Measurements from ENCODE around the gene EFEMP2. TPM values are rescaled to one million over a fixed set of nuclear protein-coding genes. Genes with fewer than 3 reads are reported as not detected.
A peak's percentile ranks its signal among the peaks of the same experiment; 100 is the strongest.

Gene EFEMP2
- total and polyA plus RNA-seq, 2 donors (not counting 1 experiment from before 2014, with no cell fraction given): 74.0 to 161 TPM

DNA sequence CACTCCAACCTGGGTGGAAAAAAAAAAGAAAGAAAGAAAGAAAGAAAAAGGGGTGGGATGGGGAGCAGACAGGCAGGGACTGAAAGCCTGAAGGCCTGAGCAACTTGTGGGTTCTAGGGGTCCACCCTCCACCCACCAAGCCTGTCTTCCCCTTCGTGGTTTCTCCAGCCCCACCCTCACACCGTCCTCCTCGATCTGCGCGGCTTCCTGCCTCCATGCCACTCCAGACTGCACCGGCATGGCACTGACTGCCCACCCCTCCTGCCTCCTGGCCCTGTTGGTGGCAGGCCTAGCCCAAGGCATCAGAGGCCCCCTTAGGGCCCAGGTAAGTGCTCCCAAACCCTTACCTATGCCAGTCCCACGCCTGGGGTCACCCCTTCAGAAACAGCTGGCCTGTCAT lies 7.0 kb upstream of the EFEMP2 start, which contains the start of gene CTSW:
Gene CTSW, plus strand, starts transcription at position 221 of the 400 bp plus-strand sequence. Its CDS starts 18 bp downstream, at position 239.
- no peaks in the 10 kb centered on the region for H3K27me3 ChIP-seq (ENCODE audit: control insufficient read depth, insufficient read depth, low read length)
- peaks cover 24% of the 10 kb centered on the region for H3K36me3 ChIP-seq (ENCODE audit: control insufficient read depth, insufficient read depth, low read length)
- no peaks in the 10 kb centered on the region for H3K9me3 ChIP-seq (ENCODE audit: control insufficient read depth, insufficient read depth, low read depth, low read length)
- TF ChIP-seq, protein P1, sequence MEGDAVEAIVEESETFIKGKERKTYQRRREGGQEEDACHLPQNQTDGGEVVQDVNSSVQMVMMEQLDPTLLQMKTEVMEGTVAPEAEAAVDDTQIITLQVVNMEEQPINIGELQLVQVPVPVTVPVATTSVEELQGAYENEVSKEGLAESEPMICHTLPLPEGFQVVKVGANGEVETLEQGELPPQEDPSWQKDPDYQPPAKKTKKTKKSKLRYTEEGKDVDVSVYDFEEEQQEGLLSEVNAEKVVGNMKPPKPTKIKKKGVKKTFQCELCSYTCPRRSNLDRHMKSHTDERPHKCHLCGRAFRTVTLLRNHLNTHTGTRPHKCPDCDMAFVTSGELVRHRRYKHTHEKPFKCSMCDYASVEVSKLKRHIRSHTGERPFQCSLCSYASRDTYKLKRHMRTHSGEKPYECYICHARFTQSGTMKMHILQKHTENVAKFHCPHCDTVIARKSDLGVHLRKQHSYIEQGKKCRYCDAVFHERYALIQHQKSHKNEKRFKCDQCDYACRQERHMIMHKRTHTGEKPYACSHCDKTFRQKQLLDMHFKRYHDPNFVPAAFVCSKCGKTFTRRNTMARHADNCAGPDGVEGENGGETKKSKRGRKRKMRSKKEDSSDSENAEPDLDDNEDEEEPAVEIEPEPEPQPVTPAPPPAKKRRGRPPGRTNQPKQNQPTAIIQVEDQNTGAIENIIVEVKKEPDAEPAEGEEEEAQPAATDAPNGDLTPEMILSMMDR (conservative IDR thresholded peaks at IDR 0.05 in 1 of 2, IDR thresholded peaks at IDR 0.05 in 1 of 2; ENCODE audit: low read depth in 1 of 2, low read length in 2 of 2): no peak
- TF ChIP-seq EZH2 (IDR thresholded peaks at IDR 0.05; ENCODE audit: low read length, missing control alignments): no peak
- no peak within 1 kb of the TSS for H3K4me2 ChIP-seq (ENCODE audit: extremely low read depth, insufficient read depth, low read length)
- H4K20me1 ChIP-seq (ENCODE audit: control insufficient read depth, extremely low read depth, insufficient read depth, low read length): no peaks in the 10 kb centered on the region
- no peaks in the 10 kb centered on the region for H3K79me2 ChIP-seq (ENCODE audit: control insufficient read depth, insufficient read depth, low read length)
- H3K9ac ChIP-seq (ENCODE audit: insufficient read depth, low read length): no peak within 1 kb of the TSS
- H2AFZ ChIP-seq (ENCODE audit: low read length): no peak within 1 kb of the TSS
- H3K27ac ChIP-seq (ENCODE audit: insufficient read depth, low read length): no peak within 1 kb of the TSS
- no peaks in the 10 kb centered on the region for H3K4me1 ChIP-seq (ENCODE audit: control insufficient read depth, extremely low read depth, insufficient read depth, low read length)
- no peak within 1 kb of the TSS for H3K4me3 ChIP-seq (replicated peaks in 1 of 4; ENCODE audit: control extremely low read depth in 1 of 4, insufficient read depth in 1 of 4, low read depth in 3 of 4, low read length in 4 of 4)
- DNase-seq (ENCODE audit: low read depth in 2 of 2): no peak

DNA sequence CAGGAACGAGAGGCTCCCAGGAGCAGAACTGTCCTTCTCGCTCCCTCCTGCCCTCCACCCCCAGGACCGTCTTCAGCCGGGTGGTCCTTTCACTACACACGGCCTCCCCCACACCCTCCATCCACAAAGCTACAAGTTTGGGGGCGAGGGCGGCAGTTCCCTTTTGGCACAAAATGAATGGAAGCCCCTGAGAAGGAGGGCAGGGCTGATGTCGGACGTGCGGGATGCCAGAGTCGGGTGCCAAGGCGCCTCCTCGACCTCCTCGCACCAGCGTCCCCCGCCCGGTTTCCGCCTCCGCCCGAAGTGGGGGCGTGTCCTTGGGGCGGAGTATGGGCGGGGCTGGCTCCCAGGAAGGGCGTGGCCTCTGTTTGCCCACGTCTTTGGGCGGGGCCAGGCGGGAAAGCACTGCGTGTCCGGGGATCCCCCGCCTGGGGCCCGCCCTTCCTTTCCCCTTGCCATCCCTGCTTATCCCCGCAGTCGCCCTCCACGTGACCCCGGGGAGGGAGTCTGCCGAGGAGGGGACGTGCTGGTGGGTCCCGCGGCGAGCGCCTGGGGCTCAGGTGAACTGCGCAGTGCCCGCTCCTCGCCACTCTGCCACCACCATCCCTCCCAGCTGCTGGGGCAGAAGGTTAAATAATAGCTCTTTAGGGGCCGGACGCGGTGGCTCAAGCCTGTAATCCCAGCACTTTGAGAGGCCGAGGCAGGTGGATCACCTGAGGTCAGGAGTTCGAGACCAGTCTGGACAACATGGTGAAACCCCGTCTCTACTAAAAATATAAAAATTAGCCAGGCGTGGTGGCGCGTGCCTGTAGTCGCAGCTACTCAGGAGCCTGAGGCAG lies 937 bp upstream of the EFEMP2 start:
- no peaks in the 10 kb centered on the region for H3K27me3 ChIP-seq (ENCODE audit: control insufficient read depth, insufficient read depth, low read length)
- peak overlapping the region; percentile 82 for H3K9ac ChIP-seq (ENCODE audit: insufficient read depth, low read length)
- DNase-seq (ENCODE audit: low read depth in 2 of 2): peak; percentile 86 to 92
- H3K4me3 ChIP-seq (replicated peaks in 1 of 4; ENCODE audit: control extremely low read depth in 1 of 4, insufficient read depth in 1 of 4, low read depth in 3 of 4, low read length in 4 of 4): peak overlapping the region; percentile 41 to 80 (median 65)
- H3K36me3 ChIP-seq (ENCODE audit: control insufficient read depth, insufficient read depth, low read length): peaks cover 14% of the 10 kb centered on the region
- no peaks in the 10 kb centered on the region for H4K20me1 ChIP-seq (ENCODE audit: control insufficient read depth, extremely low read depth, insufficient read depth, low read length)
- TF ChIP-seq EZH2 (IDR thresholded peaks at IDR 0.05; ENCODE audit: low read length, missing control alignments): no peak
- H3K4me2 ChIP-seq (ENCODE audit: extremely low read depth, insufficient read depth, low read length): peak overlapping the region; percentile 94
- H3K27ac ChIP-seq (ENCODE audit: insufficient read depth, low read length): peak overlapping the region; percentile 77
- H3K9me3 ChIP-seq (ENCODE audit: control insufficient read depth, insufficient read depth, low read depth, low read length): no peaks in the 10 kb centered on the region
- H3K4me1 ChIP-seq (ENCODE audit: control insufficient read depth, extremely low read depth, insufficient read depth, low read length): peaks cover 20% of the 10 kb centered on the region
- H2AFZ ChIP-seq (ENCODE audit: low read length): peak overlapping the region; percentile 75
- H3K79me2 ChIP-seq (ENCODE audit: control insufficient read depth, insufficient read depth, low read length): peaks cover 27% of the 10 kb centered on the region

DNA sequence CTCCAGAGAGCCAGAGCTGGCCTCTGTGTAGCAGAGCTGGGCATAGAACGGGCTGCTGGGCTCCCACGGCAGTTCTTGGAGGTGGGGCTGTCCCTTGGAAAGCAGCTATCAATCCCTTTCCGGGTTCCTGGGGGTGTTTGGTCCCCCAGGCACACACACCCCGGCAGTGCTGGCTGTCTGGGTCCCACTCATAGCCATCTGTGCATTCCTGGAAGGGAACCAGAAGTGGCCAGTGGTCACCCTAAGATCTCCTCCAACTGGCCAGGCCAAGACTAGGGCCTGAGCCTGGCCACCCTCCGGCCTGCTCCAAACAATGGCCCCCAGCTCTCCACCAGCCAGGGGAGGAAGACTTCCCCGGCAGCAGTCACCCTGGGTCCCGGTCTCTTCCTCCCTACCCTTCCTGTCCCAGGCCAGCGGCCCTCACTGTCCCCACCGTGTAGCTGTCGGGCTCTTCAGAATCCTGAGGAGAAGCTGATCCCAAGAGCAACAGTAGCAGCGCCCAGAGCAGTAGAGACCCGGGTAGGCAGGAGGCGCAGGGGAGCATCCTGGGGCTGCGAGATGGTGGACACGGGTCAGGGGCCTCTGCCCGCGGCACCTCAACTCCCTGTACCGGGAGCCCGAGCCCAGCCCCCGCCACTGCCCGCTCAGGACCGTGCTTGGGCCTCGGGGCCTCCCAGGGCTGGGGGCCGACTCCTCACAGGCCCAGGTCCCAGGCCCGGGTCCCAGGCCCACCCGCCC lies 620 bp downstream of the EFEMP2 start:
- Histone ChIP-seq H3K36me3 (ENCODE audit: control insufficient read depth, insufficient read depth, low read length) (peaks cover 23% of the 10 kb centered on the region), H3K79me2 (ENCODE audit: control insufficient read depth, insufficient read depth, low read length) (peaks cover 30% of the 10 kb centered on the region), H4K20me1 (ENCODE audit: control insufficient read depth, extremely low read depth, insufficient read depth, low read length) (no peaks in the 10 kb centered on the region), H3K27me3 (ENCODE audit: control insufficient read depth, insufficient read depth, low read length) (no peaks in the 10 kb centered on the region), H3K4me1 (ENCODE audit: control insufficient read depth, extremely low read depth, insufficient read depth, low read length) (peaks cover 23% of the 10 kb centered on the region), H2AFZ (ENCODE audit: low read length) (no peak overlapping the region), H3K9ac (ENCODE audit: insufficient read depth, low read length) (peak overlapping the region; percentile 82), H3K9me3 (ENCODE audit: control insufficient read depth, insufficient read depth, low read depth, low read length) (no peaks in the 10 kb centered on the region), H3K27ac (ENCODE audit: insufficient read depth, low read length) (peak overlapping the region; percentile 88), H3K4me2 (ENCODE audit: extremely low read depth, insufficient read depth, low read length) (peak overlapping the region; percentile 96), H3K4me3 (replicated peaks in 1 of 4; ENCODE audit: control extremely low read depth in 1 of 4, insufficient read depth in 1 of 4, low read depth in 3 of 4, low read length in 4 of 4) (peak overlapping the region; percentile 64 to 81 (median 76))
- peak; percentile 21 to 41 for DNase-seq (ENCODE audit: low read depth in 2 of 2)
- no peak for TF ChIP-seq EZH2 (IDR thresholded peaks at IDR 0.05; ENCODE audit: low read length, missing control alignments)
- TF ChIP-seq, protein P1 (conservative IDR thresholded peaks at IDR 0.05 in 1 of 2, IDR thresholded peaks at IDR 0.05 in 1 of 2; ENCODE audit: low read depth in 1 of 2, low read length in 2 of 2): peak; percentile 21 to 22
